Measurements from ENCODE around the gene SLC15A5. TPM values are rescaled to one million over a fixed set of nuclear protein-coding genes. Genes with fewer than 3 reads are reported as not detected.
A peak's percentile ranks its signal among the peaks of the same experiment; 100 is the strongest.

The SLC15A5 gene
- total and polyA plus RNA-seq, 11 donors: not detected

- TF ChIP-seq POLR2A (IDR thresholded peaks at IDR 0.05): no peak
- no peak for TF ChIP-seq CTCF (IDR thresholded peaks at IDR 0.05)
- H3K27ac ChIP-seq: no peak overlapping the region
- H3K9me3 ChIP-seq: peaks cover 0 to 14% (median 0%) of the 10 kb centered on the region in 12 donors
- no peaks in the 10 kb centered on the region for H3K4me1 ChIP-seq
- no peaks in the 10 kb centered on the region for H3K36me3 ChIP-seq
- H3K27me3 ChIP-seq: no peaks in the 10 kb centered on the region
- ATAC-seq (no peak), DNase-seq (no peak)
- intact Hi-C loops (cut with DNase I): no loop called here
- 85 to 86% (median 86%) methylated on average over 7 of the region's 7 CpGs for WGBS, 4 donors
- no peak overlapping the region for H3K4me3 ChIP-seq
These were observed 93.9 kb downstream of the SLC15A5 start for GRCh38 chr12:16183541-16183940.

- WGBS, 4 donors: 50 to 62% (median 56%) methylated on average over 3 of the region's 3 CpGs
- Histone ChIP-seq H3K27me3 (no peaks in the 10 kb centered on the region), H3K4me3 (no peak overlapping the region), H3K9me3 (peaks cover 0 to 16% (median 0%) of the 10 kb centered on the region in 12 donors), H3K4me1 (no peaks in the 10 kb centered on the region), H3K27ac (no peak overlapping the region), H3K36me3 (no peaks in the 10 kb centered on the region)
- TF ChIP-seq POLR2A (IDR thresholded peaks at IDR 0.05) (no peak), CTCF (IDR thresholded peaks at IDR 0.05) (no peak)
- DNase-seq (no peak), ATAC-seq (peak in 2 of 4 donors; percentile 18 to 64)
- intact Hi-C loops (cut with DNase I): loop anchor here in 1 of 10 donors (10.0 kb wide), 1 partner anchor 179 kb away; no protein-coding TSS in a partner anchor
These were observed 101.6 kb downstream of the SLC15A5 start for GRCh38 chr12:16175840-16176239.

GRCh38 chr12:16174282-16174681 lies 103.2 kb downstream of the SLC15A5 start:
- Histone ChIP-seq H3K4me3 (no peak overlapping the region), H3K36me3 (no peaks in the 10 kb centered on the region), H3K4me1 (no peaks in the 10 kb centered on the region), H3K27me3 (no peaks in the 10 kb centered on the region), H3K27ac (no peak overlapping the region), H3K9me3 (peaks cover 0 to 9% (median 0%) of the 10 kb centered on the region in 12 donors)
- 86 to 94% (median 90%) methylated on average over 4 of the region's 4 CpGs for WGBS, 4 donors
- TF ChIP-seq POLR2A (IDR thresholded peaks at IDR 0.05) (no peak), CTCF (IDR thresholded peaks at IDR 0.05) (no peak)
- DNase-seq: no peak
- intact Hi-C loops (cut with DNase I): loop anchor here in 1 of 10 donors (10.0 kb wide), 1 partner anchor 181 kb away; no protein-coding TSS in a partner anchor
- no peak for ATAC-seq

- DNase-seq (no peak), ATAC-seq (no peak)
- H3K36me3 ChIP-seq: no peaks in the 10 kb centered on the region
- H3K4me3 ChIP-seq: no peak overlapping the region
- no peaks in the 10 kb centered on the region for H3K9me3 ChIP-seq
- H3K27ac ChIP-seq: no peak overlapping the region
- no peaks in the 10 kb centered on the region for H3K4me1 ChIP-seq
- intact Hi-C loops (cut with DNase I): loop anchor here in 1 of 10 donors (10.0 kb wide), 1 partner anchor 183 kb away; no protein-coding TSS in a partner anchor
- TF ChIP-seq CTCF (IDR thresholded peaks at IDR 0.05): no peak
- TF ChIP-seq POLR2A (IDR thresholded peaks at IDR 0.05): no peak
- WGBS, 4 donors: 82 to 87% (median 83%) methylated on average over 2 of the region's 2 CpGs
- H3K27me3 ChIP-seq: no peaks in the 10 kb centered on the region
These were observed 106.1 kb downstream of the SLC15A5 start for GRCh38 chr12:16171348-16171747.
